GM23338 (cell line): ENCODE data around the gene RBP7.

Source experiments
- CTCF ChIP-seq, 2 experiments: fragments of 200-600 bp in 1 of 2; sonication (generic) in 1 of 2; conservative IDR thresholded peaks; 2 replicates each; pipeline versions ENCODE4 v1.5.1 to v1.6.1; 2016 to 2017; ENCODE audit warnings: antibody characterized with exemption in 2 of 2, low read depth in 2 of 2, mild to moderate bottlenecking in 2 of 2, moderate library complexity in 1 of 2
- EZH2 ChIP-seq: fragments of 200-600 bp; sonication (generic); IDR thresholded peaks from one replicate; pipeline ENCODE4 v1.8.0; 2017; ENCODE audit warnings: antibody characterized with exemption, mild to moderate bottlenecking, low read depth; ENCODE audit not compliant: unreplicated experiment
- EZH2phosphoT487 ChIP-seq: fragments of 200-600 bp; sonication (generic); IDR thresholded peaks from one replicate; pipeline ENCODE4 v1.8.1; 2018; ENCODE audit warnings: antibody characterized with exemption; ENCODE audit not compliant: unreplicated experiment

- TF ChIP-seq CTCF (conservative IDR thresholded peaks at IDR 0.05; ENCODE audit: low read depth in 2 of 2) = no peak
- TF ChIP-seq EZH2 = no peak
- TF ChIP-seq EZH2phosphoT487 = no peak
Observed at GRCh38 chr1:9985001-9985400, 12.0 kb upstream of the RBP7 start.
